NCI-H2171 (cell line): Measurements from ENCODE around the gene NEURL4.
"Not testable (repeated sequence)": the region's sequence is repeated elsewhere in the genome, so short reads cannot be mapped to it uniquely, and the experiment has no call there.

Experiments
- DNase-seq: peaks from one replicate; lab custom pipeline; 2025; lab: John Stamatoyannopoulos, UW

Gene NEURL4

DNA sequence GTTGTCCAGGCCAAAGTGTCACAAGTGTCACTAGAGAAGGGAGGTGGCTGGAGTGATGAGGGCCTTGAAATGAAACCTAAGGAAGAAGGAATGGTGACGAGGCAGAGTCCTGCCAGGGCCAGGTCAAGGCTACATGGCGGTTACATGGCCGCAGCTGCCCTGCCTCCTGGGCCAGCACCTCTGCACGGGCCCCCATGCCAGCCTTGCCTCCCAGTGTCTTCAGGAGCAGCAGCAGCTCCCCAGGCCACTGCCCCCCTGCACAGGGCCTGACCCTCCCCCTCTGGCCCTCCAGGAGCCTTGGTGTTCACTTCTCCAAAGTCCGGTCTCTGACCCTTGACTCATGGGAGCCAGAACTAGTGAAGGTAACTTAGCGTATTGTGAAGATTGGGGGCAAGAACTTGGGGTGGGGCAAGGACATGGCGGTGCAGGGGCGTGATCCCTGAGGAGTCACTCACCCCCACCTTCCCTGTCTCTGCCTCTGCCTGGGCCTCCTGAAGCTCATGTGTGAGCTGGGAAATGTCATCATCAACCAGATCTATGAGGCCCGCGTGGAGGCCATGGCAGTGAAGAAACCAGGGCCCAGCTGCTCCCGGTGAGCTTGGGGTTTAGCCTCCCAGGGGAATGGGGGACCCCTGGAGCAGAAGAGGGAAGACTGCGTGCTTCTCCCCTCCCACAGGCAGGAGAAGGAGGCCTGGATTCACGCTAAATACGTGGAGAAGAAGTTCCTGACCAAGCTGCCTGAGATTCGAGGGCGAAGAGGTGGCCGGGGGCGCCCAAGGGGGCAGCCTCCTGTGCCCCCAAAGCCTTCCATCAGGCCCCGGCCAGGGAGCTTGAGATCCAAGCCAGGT, 18.7 kb upstream of the NEURL4 start:
- DNase-seq: no peak

DNA sequence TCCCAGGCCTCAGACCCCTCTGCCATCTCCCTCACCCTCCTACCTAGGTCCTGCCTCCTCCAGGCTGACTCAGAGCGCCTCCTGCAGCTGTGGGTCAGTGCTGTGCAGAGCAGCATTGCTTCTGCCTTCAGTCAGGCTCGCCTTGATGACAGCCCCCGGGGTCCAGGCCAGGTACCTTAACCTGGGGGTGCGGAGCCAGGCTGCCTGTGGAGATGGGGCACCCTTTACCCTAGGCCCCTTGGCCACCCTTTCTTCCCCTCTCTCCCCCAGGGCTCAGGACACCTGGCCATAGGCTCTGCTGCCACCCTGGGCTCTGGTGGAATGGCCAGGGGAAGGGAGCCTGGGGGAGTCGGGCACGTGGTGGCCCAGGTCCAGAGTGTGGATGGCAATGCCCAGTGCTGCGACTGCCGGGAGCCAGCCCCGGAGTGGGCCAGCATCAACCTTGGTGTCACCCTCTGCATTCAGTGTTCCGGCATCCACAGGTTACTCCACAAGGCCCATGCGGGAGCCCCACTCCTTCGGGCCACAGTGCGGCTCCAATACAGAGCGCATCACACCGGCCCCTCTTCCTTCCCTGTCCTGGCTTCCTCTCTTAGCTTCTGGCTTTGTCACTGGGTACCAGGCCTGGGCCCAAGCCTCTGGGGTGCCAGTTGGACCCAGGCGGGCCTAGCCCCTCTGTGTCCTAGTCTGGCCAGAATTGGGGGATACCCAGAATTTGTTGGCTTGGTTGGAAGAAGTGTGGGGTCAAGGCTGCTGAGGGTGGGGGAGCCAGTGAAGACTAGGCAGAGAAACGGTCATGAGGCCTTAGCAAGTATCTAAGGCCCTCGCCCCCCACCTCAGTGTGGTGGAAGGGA, 17.9 kb upstream of the NEURL4 start:
- no peak for DNase-seq

DNA sequence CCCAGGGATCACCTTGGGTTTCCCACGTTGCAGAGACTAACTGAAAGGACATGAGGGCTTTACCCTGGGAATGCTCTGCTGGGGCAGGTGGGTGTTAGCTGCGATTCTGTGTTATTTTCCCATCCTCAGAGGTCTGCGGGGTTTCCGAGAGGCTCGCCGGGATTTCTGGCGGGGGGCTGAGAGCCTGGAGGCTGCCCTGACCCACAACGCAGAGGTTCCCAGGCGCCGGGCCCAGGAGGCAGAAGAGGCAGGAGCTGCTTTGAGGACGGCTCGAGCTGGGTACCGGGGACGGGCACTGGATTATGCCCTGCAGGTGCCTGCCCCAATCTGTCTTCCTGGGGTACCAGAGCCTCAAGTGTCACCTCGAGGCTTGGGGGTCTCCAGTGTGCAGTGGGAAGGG, 14.1 kb upstream of the NEURL4 start:
- DNase-seq: no peak

GRCh38 chr17:7341842-7342241, 12.7 kb upstream of the NEURL4 start:
- DNase-seq: no peak

GRCh38 chr17:7340179-7340578, 11.0 kb upstream of the NEURL4 start:
- DNase-seq: no peak

GRCh38 chr17:7337600-7337999, 8.5 kb upstream of the NEURL4 start:
- DNase-seq: not testable (repeated sequence)

GRCh38 chr17:7336240-7337175, 7.4 kb upstream of the NEURL4 start, which contains the start of gene ACAP1:
Gene ACAP1 (plus strand): TSS chr17:7336529. CDS start chr17:7336735, 206 bp downstream.
- no peak for DNase-seq

DNA sequence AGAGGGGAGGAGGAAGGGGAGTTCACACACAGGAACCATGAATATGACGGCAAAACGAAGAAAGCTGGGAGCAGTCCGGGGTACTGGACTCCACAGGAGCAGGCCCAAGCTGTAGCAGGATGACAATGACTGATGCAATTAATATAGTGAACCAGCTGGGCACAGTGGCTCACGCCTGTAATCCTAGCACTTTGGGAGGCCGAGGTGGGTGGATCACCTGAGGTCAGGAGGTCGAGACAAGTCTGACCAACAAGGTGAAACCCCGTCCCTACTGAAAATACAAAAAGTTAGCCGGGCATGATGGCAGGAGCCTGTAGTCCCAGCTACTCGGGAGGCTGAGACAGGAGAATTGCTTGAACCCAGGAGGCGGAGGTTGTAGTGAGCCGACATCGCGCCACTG, 6.6 kb upstream of the NEURL4 start:
- not testable (repeated sequence) for DNase-seq

DNA sequence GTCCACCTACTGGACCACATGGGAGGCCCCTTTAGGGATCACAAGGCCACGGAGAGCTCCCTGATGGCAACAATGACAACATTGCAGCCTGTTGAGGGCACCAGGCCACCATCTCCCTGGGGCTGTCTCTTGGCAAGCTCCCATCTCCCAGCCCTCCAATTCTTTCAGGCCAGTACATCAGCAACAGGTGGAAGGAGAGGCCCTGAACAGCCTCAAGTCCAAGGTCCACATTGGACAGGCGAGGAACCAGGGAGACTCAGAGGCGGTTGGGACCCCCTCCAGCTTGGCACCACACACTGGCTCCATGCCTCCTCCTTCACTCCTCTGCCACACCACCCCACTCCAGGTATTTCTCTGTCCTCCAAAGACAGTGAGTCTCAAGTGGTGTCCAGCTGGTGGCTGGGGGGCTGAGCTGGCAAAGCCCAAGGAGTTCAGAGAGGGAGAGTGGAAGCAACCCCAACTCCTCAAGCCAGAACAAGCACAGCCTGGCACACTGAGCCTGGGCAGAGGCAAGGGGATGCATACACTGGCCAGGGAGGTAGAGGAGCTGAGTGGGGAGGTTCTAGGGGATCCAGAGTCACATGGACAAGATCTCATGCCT, 5.9 kb upstream of the NEURL4 start:
- no peak for DNase-seq

DNA sequence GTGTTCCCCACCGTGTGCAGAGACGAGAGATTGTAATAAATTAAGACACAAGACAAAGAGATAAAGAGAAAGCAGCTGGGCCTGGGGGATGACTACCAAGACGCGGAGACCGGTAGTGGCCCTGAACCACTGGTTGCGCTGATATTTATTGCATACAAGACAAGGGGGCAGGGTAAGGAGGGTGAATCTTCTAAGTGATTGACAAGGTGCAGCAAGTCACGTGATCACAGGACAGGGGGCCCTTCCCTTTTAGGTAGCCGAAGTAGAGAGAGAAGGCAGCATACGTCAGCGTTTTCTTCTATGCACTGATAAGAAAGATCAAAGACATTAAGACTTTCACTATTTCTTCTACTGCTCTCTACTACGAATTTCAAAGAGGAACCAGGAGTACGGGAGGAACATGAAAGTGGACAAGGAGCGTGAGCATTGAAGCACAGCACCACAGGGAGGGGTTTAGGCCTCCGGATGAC, 3.5 kb upstream of the NEURL4 start:
- not testable (repeated sequence) for DNase-seq

DNA sequence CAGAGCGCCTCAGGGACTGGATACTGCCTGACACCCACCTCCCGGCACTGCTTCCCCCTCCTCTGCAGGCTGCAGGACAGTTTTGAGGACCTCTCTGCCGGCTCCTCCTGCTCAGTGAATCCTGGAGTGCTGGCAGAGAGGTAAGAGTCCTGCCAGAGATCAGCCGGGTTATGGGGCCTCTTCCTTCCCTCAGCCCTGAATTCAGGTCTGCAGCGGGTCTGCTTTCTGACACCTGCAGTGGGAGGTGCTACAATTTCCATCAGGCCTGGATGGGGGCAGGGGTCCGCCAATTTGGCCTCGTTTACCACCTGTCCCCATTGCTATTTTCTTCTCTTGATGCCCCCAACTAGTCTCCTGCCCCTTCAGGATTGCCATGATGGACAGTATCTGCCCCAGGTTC, 3.0 kb upstream of the NEURL4 start:
- DNase-seq: no peak

- DNase-seq: no peak
Observed at GRCh38 chr17:7330638-7331015, 1.5 kb upstream of the NEURL4 start.

GRCh38 chr17:7329997-7330637, 982 bp upstream of the NEURL4 start:
- DNase-seq: peak; percentile 83

GRCh38 chr17:7329374-7329996, 350 bp upstream of the NEURL4 start:
- peak; percentile 97 for DNase-seq

GRCh38 chr17:7328009-7328408, 1.1 kb downstream of the NEURL4 start:
- no peak for DNase-seq

- DNase-seq: no peak
Observed at GRCh38 chr17:7327501-7327900, 1.6 kb downstream of the NEURL4 start.

DNA sequence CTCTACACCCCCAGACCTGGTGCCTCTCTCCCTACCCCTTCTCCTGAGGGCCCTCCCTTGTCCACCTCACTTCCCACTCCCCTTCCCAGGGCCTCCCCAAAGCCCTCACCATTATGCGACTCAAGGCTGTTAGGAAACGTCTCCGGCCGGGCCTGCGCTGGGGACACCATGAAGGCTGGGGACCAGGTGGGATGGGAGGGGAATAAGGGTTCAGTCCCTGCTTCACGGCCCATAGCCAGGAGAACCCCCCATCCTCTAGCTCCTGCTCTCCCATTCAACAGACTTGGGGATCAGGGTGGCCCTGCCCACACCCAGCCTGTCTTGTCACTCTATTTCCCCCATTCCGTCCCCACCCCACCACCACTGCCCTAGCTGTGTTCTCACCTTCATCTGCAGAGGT, 2.1 kb downstream of the NEURL4 start:
- no peak for DNase-seq

DNA sequence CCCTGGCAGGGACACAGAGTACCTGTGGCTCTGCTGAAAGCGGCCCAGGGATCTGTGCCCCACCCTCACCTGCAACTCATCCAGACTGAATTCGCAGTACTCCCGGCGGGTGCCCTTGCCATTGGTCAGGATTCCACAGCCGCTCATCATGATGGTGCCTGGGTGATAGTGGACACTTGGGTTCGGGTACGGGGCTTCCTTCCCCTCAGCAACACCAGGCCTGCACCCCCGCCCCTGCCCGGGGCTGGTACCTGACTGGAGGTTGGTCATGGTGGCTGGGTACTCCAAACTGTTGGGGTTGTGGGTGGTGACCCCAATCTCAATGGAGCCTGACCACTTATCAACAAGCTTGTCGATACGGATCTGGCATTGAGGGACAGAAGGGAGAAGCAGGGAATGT, 2.9 kb downstream of the NEURL4 start:
- DNase-seq: no peak

- DNase-seq: no peak
Observed at GRCh38 chr17:7325031-7325528, 4.1 kb downstream of the NEURL4 start.

GRCh38 chr17:7324438-7324779, 4.7 kb downstream of the NEURL4 start:
- no peak for DNase-seq
